Measurements from ENCODE around the gene TSPAN19. TPM values are rescaled to one million over a fixed set of nuclear protein-coding genes. Genes with fewer than 3 reads are reported as not detected.

The TSPAN19 gene
- total RNA-seq = under 1 TPM in 2 of 4 donors, not detected in 2; 0.27 to 0.56 TPM

DNA sequence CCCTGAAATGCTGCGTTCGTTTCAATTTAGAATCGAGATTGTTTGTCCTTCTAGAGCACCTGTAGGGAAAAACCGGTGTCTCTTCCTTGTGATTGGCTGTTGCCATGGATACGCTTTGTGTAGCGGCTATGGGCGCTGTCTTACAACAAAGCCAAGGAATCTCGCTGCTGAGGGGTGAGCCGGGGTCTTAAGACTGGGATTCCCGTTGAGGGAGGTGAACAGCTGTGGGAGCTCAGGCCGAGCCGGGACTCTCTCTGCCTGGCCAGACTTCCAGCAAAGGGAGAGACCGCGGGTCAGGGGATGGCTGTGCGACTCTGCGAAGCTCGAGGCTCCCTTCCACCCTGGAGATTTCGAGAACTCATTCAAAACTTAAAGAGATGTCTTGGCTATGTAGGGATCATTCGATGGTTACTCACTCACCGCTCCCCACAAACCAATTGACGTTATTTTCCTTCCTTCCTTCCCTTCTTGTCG lies at the start of gene TSPAN19, which contains the start of gene LRRIQ1:
TSS of gene TSPAN19 (minus strand) at position 44 of the 474 bp plus-strand sequence. CDS start 6,331 bp downstream, outside the sequence.
TSS of gene LRRIQ1 (plus strand) at position 118 of the 474 bp plus-strand sequence. CDS start 1,826 bp downstream, outside the sequence.
- DNase-seq = peak; percentile 83 to 84
- TF ChIP-seq, protein P1, sequence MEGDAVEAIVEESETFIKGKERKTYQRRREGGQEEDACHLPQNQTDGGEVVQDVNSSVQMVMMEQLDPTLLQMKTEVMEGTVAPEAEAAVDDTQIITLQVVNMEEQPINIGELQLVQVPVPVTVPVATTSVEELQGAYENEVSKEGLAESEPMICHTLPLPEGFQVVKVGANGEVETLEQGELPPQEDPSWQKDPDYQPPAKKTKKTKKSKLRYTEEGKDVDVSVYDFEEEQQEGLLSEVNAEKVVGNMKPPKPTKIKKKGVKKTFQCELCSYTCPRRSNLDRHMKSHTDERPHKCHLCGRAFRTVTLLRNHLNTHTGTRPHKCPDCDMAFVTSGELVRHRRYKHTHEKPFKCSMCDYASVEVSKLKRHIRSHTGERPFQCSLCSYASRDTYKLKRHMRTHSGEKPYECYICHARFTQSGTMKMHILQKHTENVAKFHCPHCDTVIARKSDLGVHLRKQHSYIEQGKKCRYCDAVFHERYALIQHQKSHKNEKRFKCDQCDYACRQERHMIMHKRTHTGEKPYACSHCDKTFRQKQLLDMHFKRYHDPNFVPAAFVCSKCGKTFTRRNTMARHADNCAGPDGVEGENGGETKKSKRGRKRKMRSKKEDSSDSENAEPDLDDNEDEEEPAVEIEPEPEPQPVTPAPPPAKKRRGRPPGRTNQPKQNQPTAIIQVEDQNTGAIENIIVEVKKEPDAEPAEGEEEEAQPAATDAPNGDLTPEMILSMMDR (IDR thresholded peaks at IDR 0.05) = no peak
- TF ChIP-seq POLR2A (IDR thresholded peaks at IDR 0.05) = no peak
- intact Hi-C loops (cut with DNase I) = no loop called here

DNA sequence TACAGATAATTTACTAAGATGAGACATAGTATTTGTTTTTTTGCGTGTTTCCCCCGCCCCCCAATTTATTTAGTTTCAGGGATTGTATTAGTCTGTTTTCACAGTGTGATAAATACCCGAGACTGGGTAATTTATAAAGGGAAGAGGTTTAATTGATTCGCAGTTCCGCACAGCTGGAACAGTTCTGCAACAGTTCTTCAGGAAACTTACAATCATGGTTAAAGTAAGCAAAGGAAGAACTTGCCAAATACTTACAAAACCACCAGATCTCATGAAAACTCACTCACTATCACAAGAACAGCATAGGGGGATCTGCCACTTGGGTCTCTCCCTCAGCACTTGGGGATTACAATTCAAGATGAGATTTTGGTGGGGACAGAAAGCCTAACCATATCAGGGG lies 49.0 kb upstream of the TSPAN19 start:
- TF ChIP-seq, protein P1 (IDR thresholded peaks at IDR 0.05) = no peak
- no peak for TF ChIP-seq POLR2A (IDR thresholded peaks at IDR 0.05)
- Histone ChIP-seq H3K4me3 (replicated peaks in 1 of 3) (no peak overlapping the region), H3K27me3 (no peaks in the 10 kb centered on the region), H3K27ac (no peak overlapping the region), H3K9me3 (no peaks in the 10 kb centered on the region), H3K36me3 (no peaks in the 10 kb centered on the region), H3K4me1 (no peaks in the 10 kb centered on the region)
- 84 to 92% methylated on average over 5 of the region's 5 CpGs for WGBS, 2 donors
- intact Hi-C loops (cut with DNase I) = no loop called here
- no peak for DNase-seq

More for the DNA sequence above, at the start of gene TSPAN19, which contains the start of gene LRRIQ1:
- no peaks in the 10 kb centered on the region for H3K9me3 ChIP-seq
- H3K4me3 ChIP-seq (replicated peaks in 1 of 3) = peak within 1 kb of the TSS; percentile 28 to 85 (median 31)
- 1 to 2% methylated on average over 22 of the region's 22 CpGs for WGBS, 2 donors
- no peaks in the 10 kb centered on the region for H3K27me3 ChIP-seq
- H3K27ac ChIP-seq = no peak within 1 kb of the TSS
- H3K36me3 ChIP-seq = no peaks in the 10 kb centered on the region
- H3K4me1 ChIP-seq = no peaks in the 10 kb centered on the region

DNA sequence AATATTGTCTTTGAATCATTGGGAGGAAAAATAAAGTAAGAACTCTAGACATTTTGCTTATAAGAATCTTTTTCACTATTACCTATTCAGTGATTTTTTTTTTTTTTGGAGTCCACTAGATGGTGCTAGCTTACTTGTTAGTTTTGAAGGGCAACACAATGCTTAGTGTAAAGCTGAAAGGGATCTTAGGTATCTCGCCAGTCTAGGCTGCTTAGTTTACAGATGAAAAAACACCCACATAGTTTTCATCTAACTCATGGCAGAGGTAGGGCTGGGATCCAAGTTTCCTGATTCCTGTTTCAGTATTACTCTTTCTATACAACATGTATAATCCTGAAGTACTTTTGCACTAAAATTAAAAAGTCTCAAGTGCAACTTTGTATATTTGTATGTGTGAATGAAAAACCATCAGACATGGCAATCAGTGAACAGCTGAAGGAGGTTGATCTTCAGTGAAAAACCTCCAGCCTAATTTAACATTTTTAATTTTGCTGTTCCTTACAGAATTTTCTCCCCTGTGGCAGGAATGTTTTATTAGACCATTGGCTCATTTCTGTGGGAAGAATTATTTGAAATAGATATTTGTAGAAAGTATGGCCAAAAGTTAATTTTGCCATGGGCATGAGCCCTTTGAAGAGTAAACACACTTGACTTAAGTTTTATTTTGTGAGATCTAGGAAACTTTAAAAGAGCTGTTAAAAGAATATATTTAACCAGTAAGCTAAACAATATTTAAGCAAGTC lies 40.8 kb upstream of the TSPAN19 start:
- no peaks in the 10 kb centered on the region for H3K36me3 ChIP-seq
- no peaks in the 10 kb centered on the region for H3K4me1 ChIP-seq
- no peaks in the 10 kb centered on the region for H3K27me3 ChIP-seq
- H3K27ac ChIP-seq = no peak overlapping the region
- TF ChIP-seq, protein P1 (IDR thresholded peaks at IDR 0.05) = peak in 3 of 6 experiments; percentile 45 to 53 (median 50)
- no peak for TF ChIP-seq POLR2A (IDR thresholded peaks at IDR 0.05)
- no peaks in the 10 kb centered on the region for H3K9me3 ChIP-seq
- no peak for DNase-seq
- H3K4me3 ChIP-seq (replicated peaks in 1 of 3) = no peak overlapping the region
- 0 to 6% methylated on average over 1 of the region's 1 CpG for WGBS, 2 donors
- intact Hi-C loops (cut with DNase I) = no loop called here

DNA sequence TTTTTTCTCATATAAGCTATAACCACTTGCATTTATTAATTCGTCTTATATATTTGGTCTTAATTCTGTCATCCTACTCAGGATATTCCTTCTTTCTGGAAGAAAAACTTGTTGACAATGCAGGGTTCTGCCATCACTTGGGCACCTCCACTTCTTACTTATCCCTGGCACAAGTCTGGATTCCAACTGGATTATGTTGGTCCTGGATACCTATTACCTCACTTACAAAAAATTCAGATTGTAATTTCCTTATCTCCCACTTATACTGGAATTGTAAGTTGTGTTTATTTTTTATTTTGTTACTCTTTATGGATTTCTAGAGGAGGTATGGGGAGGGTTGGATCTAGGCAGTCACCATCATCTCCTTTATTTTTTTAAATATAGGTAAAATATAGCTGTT lies 36.7 kb upstream of the TSPAN19 start:
- DNase-seq = no peak
- intact Hi-C loops (cut with DNase I) = no loop called here
- TF ChIP-seq, protein P1 (IDR thresholded peaks at IDR 0.05) = no peak
- no peak for TF ChIP-seq POLR2A (IDR thresholded peaks at IDR 0.05)
- H3K27ac ChIP-seq = no peak overlapping the region
- no peaks in the 10 kb centered on the region for H3K9me3 ChIP-seq
- H3K36me3 ChIP-seq = no peaks in the 10 kb centered on the region
- 92 to 95% methylated on average over 1 of the region's 1 CpG for whole genome bisulfite sequencing, 2 donors
- H3K4me1 ChIP-seq = no peaks in the 10 kb centered on the region
- H3K27me3 ChIP-seq = no peaks in the 10 kb centered on the region
- H3K4me3 ChIP-seq (replicated peaks in 1 of 3) = no peak overlapping the region

- no peaks in the 10 kb centered on the region for H3K36me3 ChIP-seq
- 91 to 95% methylated on average over 3 of the region's 3 CpGs for WGBS, 2 donors
- H3K9me3 ChIP-seq = no peaks in the 10 kb centered on the region
- no peak overlapping the region for H3K4me3 ChIP-seq (replicated peaks in 1 of 3)
- no peak for TF ChIP-seq POLR2A (IDR thresholded peaks at IDR 0.05)
- TF ChIP-seq, protein P1 (IDR thresholded peaks at IDR 0.05) = no peak
- H3K27ac ChIP-seq = no peak overlapping the region
- intact Hi-C loops (cut with DNase I) = no loop called here
- no peak for DNase-seq
- H3K27me3 ChIP-seq = no peaks in the 10 kb centered on the region
- H3K4me1 ChIP-seq = no peaks in the 10 kb centered on the region
Measured at GRCh38 chr12:85065837-85066482, 29.9 kb upstream of the TSPAN19 start.
